HG03045 (cell line): ENCODE results near the gene NET1.
"Not testable (repeated sequence)": the region's sequence is repeated elsewhere in the genome, so short reads cannot be mapped to it uniquely, and the experiment has no call there.

Experiments
- ATAC-seq: cut with Tn5 transposase; IDR thresholded peaks from one replicate; pipeline ENCODE4 v1.9.1; 2021; ENCODE audit warnings: mild to moderate bottlenecking, moderate library complexity; ENCODE audit not compliant: unreplicated experiment

Gene NET1

GRCh38 chr10:5461914-5462840 lies 49.8 kb downstream of the NET1 start:
- no peak for ATAC-seq

GRCh38 chr10:5462841-5463293 lies 50.5 kb downstream of the NET1 start:
- ATAC-seq, result no peak

GRCh38 chr10:5464546-5464945 lies 52.2 kb downstream of the NET1 start:
- no peak for ATAC-seq

GRCh38 chr10:5465976-5466450 lies 53.7 kb downstream of the NET1 start:
- no peak for ATAC-seq

- ATAC-seq, result no peak
Measured at GRCh38 chr10:5466451-5467206, 54.3 kb downstream of the NET1 start.

GRCh38 chr10:5467207-5467535 lies 54.8 kb downstream of the NET1 start:
- no peak for ATAC-seq

- no peak for ATAC-seq
Measured at GRCh38 chr10:5467634-5468255, 55.4 kb downstream of the NET1 start.

GRCh38 chr10:5468262-5469106 lies 56.1 kb downstream of the NET1 start:
- ATAC-seq, result no peak

- no peak for ATAC-seq
Measured at GRCh38 chr10:5469353-5470061, 57.1 kb downstream of the NET1 start.

GRCh38 chr10:5470062-5470751 lies 57.9 kb downstream of the NET1 start:
- ATAC-seq, result no peak

- not testable (repeated sequence) for ATAC-seq
Measured at GRCh38 chr10:5474642-5475041, 62.3 kb downstream of the NET1 start.

- not testable (repeated sequence) for ATAC-seq
Measured at GRCh38 chr10:5475088-5475487, 62.7 kb downstream of the NET1 start.

GRCh38 chr10:5475974-5476807 lies 63.8 kb downstream of the NET1 start:
- ATAC-seq, result not testable (repeated sequence)

GRCh38 chr10:5476918-5477525 lies 64.7 kb downstream of the NET1 start:
- no peak for ATAC-seq

GRCh38 chr10:5477948-5478693 lies 65.8 kb downstream of the NET1 start:
- ATAC-seq, result no peak

GRCh38 chr10:5478694-5479305 lies 66.4 kb downstream of the NET1 start:
- no peak for ATAC-seq
